GM18867 (cell line): Measurements from ENCODE around the gene PSMB5.

Experiments
- ATAC-seq: cut with Tn5 transposase; IDR thresholded peaks from one replicate; pipeline ENCODE4 v1.9.1; 2021; ENCODE audit warnings: mild to moderate bottlenecking, moderate library complexity; ENCODE audit not compliant: unreplicated experiment

The PSMB5 gene

DNA sequence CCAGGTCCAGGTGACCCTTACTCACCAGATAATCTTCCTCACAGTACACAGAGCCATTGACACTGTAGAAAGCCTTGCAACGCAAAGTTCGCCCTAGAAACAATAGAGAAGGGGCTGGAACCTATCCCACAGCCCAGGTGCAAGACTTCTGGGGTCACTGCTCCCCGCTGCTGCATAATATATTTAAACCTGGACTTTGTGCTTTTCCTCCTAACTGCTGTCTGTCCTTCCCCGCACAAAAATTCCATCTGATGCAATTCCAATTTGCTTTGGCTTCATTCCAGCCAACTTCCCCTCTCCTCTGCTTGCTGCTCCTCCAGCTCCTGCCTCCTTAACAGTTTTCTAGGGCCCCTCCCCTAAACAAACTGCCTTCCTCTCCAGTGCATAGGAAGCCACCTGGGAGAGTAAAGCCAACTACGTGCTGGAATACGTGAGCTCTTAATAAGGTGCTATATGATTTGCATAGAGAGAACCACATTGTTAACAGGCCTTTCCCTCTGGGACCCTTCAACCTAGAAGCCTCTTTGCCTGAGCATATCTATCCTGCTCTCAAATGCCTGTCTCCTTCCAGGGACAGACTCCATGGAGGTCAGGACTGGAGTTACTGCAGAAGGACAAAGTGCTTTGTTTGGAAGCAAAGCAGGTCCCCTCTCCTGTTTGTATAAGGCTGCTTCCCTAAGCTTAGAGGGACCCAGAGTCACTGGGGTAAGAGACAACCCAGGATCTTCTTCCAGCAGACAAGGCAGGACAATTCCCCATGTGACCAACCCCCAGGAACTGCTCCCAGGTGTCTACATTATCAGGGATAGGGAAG lies 57.9 kb downstream of the PSMB5 start:
- ATAC-seq = no peak
